Measurements from ENCODE around the gene TMEM175.

The TMEM175 gene

GRCh38 chr4:1006856-1007255 is 74.6 kb downstream of the TMEM175 start:
- DNase-seq (ENCODE audit: low read depth) = no peak
- TF ChIP-seq CTCF (IDR thresholded peaks at IDR 0.05; ENCODE audit: low read depth, low read length) (no peak), POLR2A (IDR thresholded peaks at IDR 0.05; ENCODE audit: extremely low read depth, insufficient read length) (no peak)
- no peak overlapping the region for H3K4me3 ChIP-seq (ENCODE audit: low read depth, low read length)
